Spleen (tissue), 7 donors: ENCODE results near the gene GALNT12.

Experiments used
- CTCF ChIP-seq, 11 experiments: fragments of 200-600 bp in 7 of 11; fragments of 450-650 bp in 4 of 11; sonication (generic) in 4 of 11; IDR thresholded peaks in 8 of 11; conservative IDR thresholded peaks in 3 of 11; 1 replicate in 7 of 11; 2 replicates in 4 of 11; pipeline versions ENCODE4 v1.4.0 to v1.8.0; 2016 to 2021; ENCODE audit warnings: antibody characterized with exemption in 11 of 11, inconsistent platforms in 4 of 11, mild to moderate bottlenecking in 1 of 11
- POLR2A ChIP-seq, 3 donors: fragments of 450-650 bp; IDR thresholded peaks; one replicate each; pipeline ENCODE4 v1.5.1; 2017; ENCODE audit warnings: antibody characterized with exemption in 3 of 3, mild to moderate bottlenecking in 1 of 3
- POLR2AphosphoS5 ChIP-seq, 3 donors: sonication (generic); formaldehyde crosslinking; IDR thresholded peaks; one replicate each; pipeline ENCODE4 v1.5.1; 2017; ENCODE audit warnings: antibody characterized with exemption in 3 of 3
- donor health status: DM: no; HTN: no; CAD: no; lungs with moderate emphysema.
- donor health status: DM: no; HTN: no; CAD: no.
- donor health status: DM: no; HTN: no; CAD: no.

GRCh38 chr9:98807814-98808195 is 335 bp downstream of the GALNT12 start:
- no peak for TF ChIP-seq CTCF (IDR thresholded peaks at IDR 0.05 in 8 of 11, conservative IDR thresholded peaks at IDR 0.05 in 3 of 11)
- no peak for TF ChIP-seq POLR2A (IDR thresholded peaks at IDR 0.05)
- TF ChIP-seq POLR2AphosphoS5 (IDR thresholded peaks at IDR 0.05), result no peak
